ENCODE results near the gene ALDH3B2. TPM values are rescaled to one million over a fixed set of nuclear protein-coding genes. Genes with fewer than 3 reads are reported as not detected.

The ALDH3B2 gene
- total RNA-seq, 1 donor = not detected

- H3K4me3 ChIP-seq (ENCODE audit: low read depth, low read length) = no peak overlapping the region
- TF ChIP-seq, protein P1, sequence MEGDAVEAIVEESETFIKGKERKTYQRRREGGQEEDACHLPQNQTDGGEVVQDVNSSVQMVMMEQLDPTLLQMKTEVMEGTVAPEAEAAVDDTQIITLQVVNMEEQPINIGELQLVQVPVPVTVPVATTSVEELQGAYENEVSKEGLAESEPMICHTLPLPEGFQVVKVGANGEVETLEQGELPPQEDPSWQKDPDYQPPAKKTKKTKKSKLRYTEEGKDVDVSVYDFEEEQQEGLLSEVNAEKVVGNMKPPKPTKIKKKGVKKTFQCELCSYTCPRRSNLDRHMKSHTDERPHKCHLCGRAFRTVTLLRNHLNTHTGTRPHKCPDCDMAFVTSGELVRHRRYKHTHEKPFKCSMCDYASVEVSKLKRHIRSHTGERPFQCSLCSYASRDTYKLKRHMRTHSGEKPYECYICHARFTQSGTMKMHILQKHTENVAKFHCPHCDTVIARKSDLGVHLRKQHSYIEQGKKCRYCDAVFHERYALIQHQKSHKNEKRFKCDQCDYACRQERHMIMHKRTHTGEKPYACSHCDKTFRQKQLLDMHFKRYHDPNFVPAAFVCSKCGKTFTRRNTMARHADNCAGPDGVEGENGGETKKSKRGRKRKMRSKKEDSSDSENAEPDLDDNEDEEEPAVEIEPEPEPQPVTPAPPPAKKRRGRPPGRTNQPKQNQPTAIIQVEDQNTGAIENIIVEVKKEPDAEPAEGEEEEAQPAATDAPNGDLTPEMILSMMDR (IDR thresholded peaks at IDR 0.05; ENCODE audit: insufficient read depth, low read depth, low read length) = no peak
- DNase-seq (ENCODE audit: low read depth) = no peak
These were observed 32.0 kb downstream of the ALDH3B2 start for GRCh38 chr11:67642173-67643120.

DNA sequence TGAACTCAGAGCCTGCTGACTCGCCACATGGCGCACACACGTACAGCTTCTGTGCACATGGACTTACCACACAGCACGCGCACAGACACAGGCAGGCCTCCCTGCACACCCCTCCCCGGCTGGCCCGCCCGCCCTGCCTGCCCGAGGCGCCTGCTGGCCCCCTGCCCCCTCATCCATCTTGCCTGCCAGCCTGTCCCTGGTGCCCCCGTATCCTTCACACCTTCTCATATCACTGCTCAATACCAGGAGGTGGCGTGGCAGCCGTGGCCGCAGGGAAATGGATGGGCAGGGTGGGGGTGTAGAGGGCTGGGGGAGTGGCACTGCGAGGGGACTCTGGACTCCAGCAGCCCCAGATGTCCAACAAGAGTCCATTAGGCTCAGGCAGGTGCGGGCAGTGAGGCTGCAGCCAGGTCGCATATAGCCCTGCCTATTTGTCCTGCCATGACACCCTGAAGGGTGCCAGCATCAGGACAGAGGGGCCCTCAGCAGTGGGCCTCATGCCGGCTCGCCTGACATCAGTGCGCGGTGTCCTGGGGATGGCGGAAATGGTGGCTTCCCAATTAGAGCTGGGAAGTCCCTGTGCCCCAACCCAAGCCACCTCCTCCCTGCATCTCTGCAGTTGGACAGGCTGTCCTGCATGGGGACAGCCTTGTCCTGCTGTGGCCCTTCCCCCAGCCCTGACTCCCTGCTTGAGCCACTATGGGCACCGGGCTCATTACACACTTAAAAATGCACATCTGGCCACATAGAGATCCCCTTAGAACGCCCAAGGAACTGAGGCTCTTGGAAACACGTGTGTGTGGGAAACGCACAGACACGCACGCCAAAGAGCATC lies 32.9 kb downstream of the ALDH3B2 start:
- H3K4me3 ChIP-seq (ENCODE audit: low read depth, low read length) = no peak overlapping the region
- DNase-seq (ENCODE audit: low read depth) = no peak
- TF ChIP-seq, protein P1 (IDR thresholded peaks at IDR 0.05; ENCODE audit: insufficient read depth, low read depth, low read length) = no peak

GRCh38 chr11:67640758-67641337 lies 33.6 kb downstream of the ALDH3B2 start:
- H3K4me3 ChIP-seq (ENCODE audit: low read depth, low read length) = no peak overlapping the region
- TF ChIP-seq, protein P1 (IDR thresholded peaks at IDR 0.05; ENCODE audit: insufficient read depth, low read depth, low read length) = no peak
- DNase-seq (ENCODE audit: low read depth) = no peak

DNA sequence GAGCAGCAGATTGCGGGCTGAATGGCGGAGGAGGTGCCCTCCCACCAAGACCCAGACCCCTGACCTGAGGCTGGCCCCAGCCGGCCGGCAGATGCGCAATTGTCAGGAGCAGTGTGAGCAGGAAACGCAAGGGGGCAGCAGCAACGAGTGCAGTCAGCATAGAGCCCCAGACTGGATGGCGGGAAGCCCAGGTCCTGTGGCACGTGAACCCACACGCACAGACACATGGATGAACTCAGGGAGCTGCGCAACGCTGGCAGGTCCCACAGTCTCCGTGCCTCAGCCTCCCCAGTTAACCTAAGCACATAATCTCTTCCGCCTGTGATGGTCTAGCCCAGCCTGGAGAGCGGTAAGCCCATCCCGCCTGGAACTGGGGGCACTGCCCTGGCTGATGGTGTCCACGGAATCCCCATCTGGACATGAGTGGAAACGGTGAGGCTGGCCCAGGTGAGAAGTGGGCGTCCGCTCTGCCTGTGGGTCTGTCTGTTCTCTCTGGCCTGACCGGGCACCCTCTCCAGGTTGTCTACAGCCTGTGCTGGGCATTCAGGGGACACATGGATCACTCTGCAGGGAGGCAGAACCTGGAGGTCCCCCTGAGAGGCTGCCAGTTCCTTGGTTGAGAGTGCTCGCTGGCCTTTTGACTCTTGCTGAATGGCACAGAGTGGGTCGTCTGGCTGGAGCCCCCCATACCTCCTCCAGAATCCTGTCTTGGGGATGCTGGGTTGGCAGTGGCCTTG lies 34.2 kb downstream of the ALDH3B2 start:
- peak; percentile 48 for DNase-seq (ENCODE audit: low read depth)
- H3K4me3 ChIP-seq (ENCODE audit: low read depth, low read length) = no peak overlapping the region

DNA sequence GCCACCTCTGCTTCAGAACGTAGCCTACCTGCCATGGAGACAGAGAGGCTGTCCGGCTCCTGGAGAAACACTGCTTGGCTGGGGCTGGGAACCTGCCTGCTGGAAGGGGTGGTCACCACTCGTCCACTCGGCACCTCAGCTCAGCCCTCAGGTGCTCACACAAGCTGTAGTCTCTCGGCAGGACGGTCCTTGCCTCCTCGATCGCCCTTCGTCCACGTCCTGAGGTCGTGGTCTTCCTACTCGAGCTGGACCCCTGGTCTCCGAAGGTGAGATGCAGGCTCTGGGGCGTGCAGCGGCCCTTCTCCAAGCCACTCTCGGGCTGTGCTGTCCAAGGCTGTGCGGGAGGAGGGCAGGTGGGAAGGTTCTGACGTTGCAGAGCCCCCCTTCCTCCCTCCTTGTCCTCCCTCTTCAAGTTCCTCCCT lies 35.0 kb downstream of the ALDH3B2 start, which contains the start of gene TBX10:
Gene TBX10 (minus strand): TSS at position 326 of the 422 bp plus-strand sequence. CDS start 291 bp downstream, at position 35.
- no peak for DNase-seq (ENCODE audit: low read depth)
- TF ChIP-seq, protein P1 (IDR thresholded peaks at IDR 0.05; ENCODE audit: insufficient read depth, low read depth, low read length) = no peak
- no peak within 1 kb of the TSS for H3K4me3 ChIP-seq (ENCODE audit: low read depth, low read length)

More for the DNA sequence above, 34.2 kb downstream of the ALDH3B2 start:
- TF ChIP-seq, protein P1 (IDR thresholded peaks at IDR 0.05; ENCODE audit: insufficient read depth, low read depth, low read length) = peak; percentile 70
